GM12878 (cell line): ENCODE results near the gene GTF3C1. TPM values are rescaled to one million over a fixed set of nuclear protein-coding genes. Genes with fewer than 3 reads are reported as not detected.

Experiments
- ATAC-seq: fragments of 200-7000 bp; cut with Tn5 transposase; 3 replicates; pipeline ENCODE4 v1.9.1; 2020; ENCODE audit warnings: mild to moderate bottlenecking, moderate library complexity
- BruUV-seq: library from RNA; stranded (reverse); fragments of 400-500 nt; replicated peaks from 2 replicates; lab custom pipeline; 2021; lab: Mats Ljungman, UMichigan
- CTCF ChIA-PET: fragments of 300-600 bp; sonication (Branson Sonifier 250); formaldehyde crosslinking; extraction: SDS; loops from one replicate; lab custom pipeline; 2021; ENCODE audit warnings: inconsistent platforms; lab: Yijun Ruan, JAX
- POLR2A ChIA-PET: fragments of 350-600 bp; formaldehyde crosslinking; extraction: SDS; loops from one replicate; lab custom pipeline; 2021; ENCODE audit warnings: inconsistent platforms; lab: Charles Lee
- RAD21 ChIA-PET: fragments of 300-600 bp; sonication (Branson Sonifier 250); formaldehyde crosslinking; loops from one replicate; lab custom pipeline; 2023; ENCODE audit warnings: antibody characterized with exemption; ENCODE audit not compliant: unreplicated experiment; lab: Charles Lee
- SMC1A ChIA-PET: fragments of 300-600 bp; sonication (Branson Sonifier 250); formaldehyde crosslinking; loops from one replicate; lab custom pipeline; 2023; ENCODE audit not compliant: unreplicated experiment, uncharacterized antibody; lab: Charles Lee
- DNase-seq: peaks from one replicate; pipeline ENCODE4 v3.0.0-alpha.2; 2011; ENCODE audit warnings: low read depth, low spot score
- FAIRE-seq: peaks from 3 replicates; lab custom pipeline; 2011; peaks lifted over from hg19 to GRCh38; lab: Jason Lieb, UNC
- H2AFZ ChIP-seq: 2 replicates; pipeline ENCODE4 v1.6.0; 2011; ENCODE audit warnings: low read depth, low read length, control low read depth; ENCODE audit not compliant: control insufficient read depth
- H3K27ac ChIP-seq: 2 replicates; pipeline ENCODE4 v1.5.1; 2011; ENCODE audit warnings: control low read depth; ENCODE audit not compliant: control insufficient read depth, insufficient read depth
- H3K27me3 ChIP-seq, 2 experiments: replicated peaks in 1 of 2; 2 replicates each; pipeline versions ENCODE4 v1.6.0 to v1.6.1; 2011; ENCODE audit warnings: low read length in 1 of 2; ENCODE audit not compliant: control insufficient read depth in 2 of 2, insufficient read depth in 2 of 2
- H3K36me3 ChIP-seq, 2 experiments: 2 replicates each; pipeline ENCODE4 v1.5.1; 2011; ENCODE audit warnings: low read length in 1 of 2; ENCODE audit not compliant: control insufficient read depth in 2 of 2, insufficient read depth in 2 of 2
- H3K4me1 ChIP-seq: 2 replicates; pipeline ENCODE4 v1.6.1; 2011; ENCODE audit warnings: mild to moderate bottlenecking, low read length, moderate library complexity, mixed read lengths; ENCODE audit not compliant: control insufficient read depth, insufficient read depth
- H3K4me2 ChIP-seq: 2 replicates; pipeline ENCODE4 v1.6.0; 2011; ENCODE audit warnings: control low read depth; ENCODE audit not compliant: control insufficient read depth, insufficient read depth
- H3K4me3 ChIP-seq: fragments of 200-600 bp; sonication (generic); 2 replicates; pipeline ENCODE4 v1.5.1; 2016
- H3K79me2 ChIP-seq: 2 replicates; pipeline ENCODE4 v1.6.0; 2011; ENCODE audit warnings: low read length; ENCODE audit not compliant: control insufficient read depth, insufficient read depth
- H3K9ac ChIP-seq: 2 replicates; pipeline ENCODE4 v1.8.0; 2011; ENCODE audit warnings: low read length, control low read depth, mixed read lengths; ENCODE audit not compliant: control insufficient read depth, insufficient read depth
- H3K9me3 ChIP-seq: replicated peaks from 3 replicates; pipeline ENCODE4 v1.5.1; 2011; ENCODE audit warnings: mild to moderate bottlenecking, low read length; ENCODE audit not compliant: control insufficient read depth, insufficient read depth
- H4K20me1 ChIP-seq: 2 replicates; pipeline ENCODE4 v1.6.0; 2011; ENCODE audit not compliant: control insufficient read depth, insufficient read depth
- CHD2 ChIP-seq: IDR thresholded peaks from 2 replicates; pipeline ENCODE4 v1.6.1; 2011; ENCODE audit warnings: low read depth, low read length, improper control_type of control experiment, borderline replicate concordance
- IRF4 ChIP-seq: IDR thresholded peaks from 2 replicates; pipeline ENCODE4 v1.6.1; 2011; ENCODE audit warnings: low read depth, low read length
- KAT2A ChIP-seq: conservative IDR thresholded peaks from 2 replicates; pipeline ENCODE4 v1.6.1; 2011; ENCODE audit warnings: low read depth, low read length; ENCODE audit not compliant: control insufficient read depth
- KDM1A ChIP-seq: fragments of 200-600 bp; sonication (generic); IDR thresholded peaks from 2 replicates; pipeline ENCODE4 v1.6.1; 2016; ENCODE audit warnings: borderline replicate concordance
- PAX8 ChIP-seq: fragments of 450-650 bp; IDR thresholded peaks from 2 replicates; pipeline ENCODE4 v1.6.1; 2017; ENCODE audit warnings: mild to moderate bottlenecking, moderate library complexity
- RFX5 ChIP-seq: IDR thresholded peaks from 2 replicates; pipeline ENCODE4 v1.6.1; 2011; ENCODE audit warnings: low read depth, low read length, improper control_type of control experiment
- SMAD1 ChIP-seq: fragments of 450-650 bp; IDR thresholded peaks from 2 replicates; pipeline ENCODE4 v1.6.1; 2018; ENCODE audit warnings: mild to moderate bottlenecking, low read depth; ENCODE audit not compliant: partially characterized antibody
- SMC3 ChIP-seq: IDR thresholded peaks from 2 replicates; pipeline ENCODE4 v1.6.1; 2011; ENCODE audit warnings: low read length, improper control_type of control experiment, borderline replicate concordance
- TCF7 ChIP-seq: IDR thresholded peaks from 2 replicates; pipeline ENCODE4 v1.6.1; 2014; ENCODE audit warnings: antibody characterized with exemption, borderline replicate concordance
- WGBS: methylation state at CpG from one replicate; pipeline ENCODE4 v1.1.6; 2016; ENCODE audit warnings: low lambda C conversion rate; ENCODE audit not compliant: insufficient replicate concordance, insufficient coverage; ENCODE audit errors: missing lambda C conversion rate; 5-methylcytosine and 5-hydroxymethylcytosine counted together
- in situ Hi-C: fragments of 300-500 bp; cut with MboI; formaldehyde crosslinking; loops from 9 replicates; pipeline ENCODE4 v1.14.3; 2018; ENCODE audit warnings: mixed read lengths
- intact Hi-C: fragments of 100-400 bp; cut with micrococcal nuclease; formaldehyde crosslinking; loops from one replicate; pipeline ENCODE4 v1.14.2; 2022; ENCODE audit not compliant: unreplicated experiment
- polyA plus RNA-seq, 11 experiments: library from polyadenylated mRNA; depleted of rRNA in 4 of 11; unstranded in 6 of 11; stranded (reverse) in 5 of 11; fragments of >200 nt; fragmentation: Nextera tagmentation in 4 of 11; fragmentation: Illumina TruSeq in 1 of 11; extraction: Ambion mirVana in 4 of 11; extraction: Trizol in 1 of 11; gene quantifications; 1 replicate in 1 of 11; 2 replicates in 10 of 11; pipeline versions ENCODE4 v1.2.1 to v1.2.3, GENCODE V29; 2011 to 2016; ENCODE audit warnings: inconsistent platforms in 2 of 11, missing spikeins in 2 of 11, low read depth in 1 of 11
- total RNA-seq, 4 experiments: library from RNA; depleted of rRNA in 3 of 4; stranded (reverse); fragments of >200 nt in 3 of 4; fragmentation: Illumina TruSeq in 1 of 4; extraction: Trizol in 1 of 4; gene quantifications; 2 replicates each; pipeline versions ENCODE4 v1.2.1 to v1.2.3, GENCODE V29; 2013 to 2021
- TF ChIP-seq, protein P1 (sequence below): IDR thresholded peaks from 2 replicates; pipeline ENCODE4 v1.6.1; 2012; ENCODE audit warnings: mild to moderate bottlenecking, low read depth, low read length
- TF ChIP-seq, protein P2 (sequence below): IDR thresholded peaks from 2 replicates; pipeline ENCODE4 v1.6.1; 2011; ENCODE audit warnings: borderline replicate concordance, low read depth, mild to moderate bottlenecking, moderate library complexity, low read length; ENCODE audit not compliant: insufficient read depth, poor library complexity, severe bottlenecking
- TF ChIP-seq, protein P3 (sequence below): fragments of 450-650 bp; IDR thresholded peaks from 2 replicates; pipeline ENCODE4 v1.6.1; 2016; ENCODE audit warnings: mild to moderate bottlenecking, moderate library complexity, borderline replicate concordance

GTF3C1 gene
- total and polyA plus RNA-seq, 10 of the 15 experiments (the other 5 are each of a cell fraction or from before 2014, with no cell fraction given) = 0.98 to 60.9 (median 34.3) TPM

DNA sequence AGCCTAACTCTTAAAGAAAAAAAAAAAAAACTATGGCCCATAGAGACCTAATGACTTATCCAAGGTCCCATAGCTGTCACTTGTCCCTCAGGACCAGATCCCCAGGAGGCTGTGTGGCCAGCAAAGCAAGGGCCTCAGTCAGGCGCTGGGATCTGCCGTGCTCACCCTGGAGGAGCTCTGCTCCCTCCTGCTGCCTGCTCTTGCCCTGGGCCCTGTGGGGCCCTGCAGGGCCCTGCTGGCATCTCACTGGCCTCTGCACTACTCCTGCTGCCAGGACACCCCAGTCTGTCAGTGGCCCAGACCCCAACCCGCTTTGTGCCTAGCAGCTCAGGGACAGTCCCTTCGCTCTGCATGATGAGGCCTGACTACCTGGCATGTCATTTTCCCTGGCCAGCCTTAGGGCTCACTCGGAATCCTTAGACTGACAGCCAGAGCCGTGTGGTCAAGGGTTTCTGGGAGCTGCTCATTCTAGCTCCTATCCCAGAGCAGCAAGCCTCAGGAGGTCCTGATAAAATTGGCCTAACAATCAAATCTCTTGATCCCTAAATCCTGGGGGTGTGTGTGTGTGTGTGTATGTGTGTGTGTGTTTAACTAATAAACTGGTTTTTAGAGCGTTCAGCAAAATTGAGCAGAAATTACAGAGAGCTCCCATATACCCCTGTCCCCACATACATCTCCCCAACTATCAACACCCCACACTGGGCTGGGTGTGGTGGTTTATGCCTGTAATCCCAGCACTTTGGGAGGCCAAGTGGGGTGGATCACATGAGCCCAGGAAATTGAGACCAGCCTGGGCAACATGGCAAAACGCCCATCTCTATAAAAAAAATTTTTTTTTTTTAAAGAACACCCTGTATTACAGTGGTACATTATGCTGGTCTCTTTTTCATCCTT is 22.0 kb upstream of the GTF3C1 start:
- POLR2A ChIA-PET = no interaction called here
- H3K9ac ChIP-seq = no peak overlapping the region
- intact Hi-C loops (no loop called here), in situ Hi-C loops (no loop called here)
- RAD21 ChIA-PET = no interaction called here
- DNase-seq (no peak), FAIRE-seq (no peak), ATAC-seq (no peak)
- no peak overlapping the region for H3K27ac ChIP-seq
- TF ChIP-seq RFX5 (no peak), SMC3 (no peak), SMAD1 (no peak), IRF4 (no peak), KAT2A (no peak), TCF7 (no peak), KDM1A (no peak), CHD2 (no peak), PAX8 (no peak)
- TF ChIP-seq, protein P1, sequence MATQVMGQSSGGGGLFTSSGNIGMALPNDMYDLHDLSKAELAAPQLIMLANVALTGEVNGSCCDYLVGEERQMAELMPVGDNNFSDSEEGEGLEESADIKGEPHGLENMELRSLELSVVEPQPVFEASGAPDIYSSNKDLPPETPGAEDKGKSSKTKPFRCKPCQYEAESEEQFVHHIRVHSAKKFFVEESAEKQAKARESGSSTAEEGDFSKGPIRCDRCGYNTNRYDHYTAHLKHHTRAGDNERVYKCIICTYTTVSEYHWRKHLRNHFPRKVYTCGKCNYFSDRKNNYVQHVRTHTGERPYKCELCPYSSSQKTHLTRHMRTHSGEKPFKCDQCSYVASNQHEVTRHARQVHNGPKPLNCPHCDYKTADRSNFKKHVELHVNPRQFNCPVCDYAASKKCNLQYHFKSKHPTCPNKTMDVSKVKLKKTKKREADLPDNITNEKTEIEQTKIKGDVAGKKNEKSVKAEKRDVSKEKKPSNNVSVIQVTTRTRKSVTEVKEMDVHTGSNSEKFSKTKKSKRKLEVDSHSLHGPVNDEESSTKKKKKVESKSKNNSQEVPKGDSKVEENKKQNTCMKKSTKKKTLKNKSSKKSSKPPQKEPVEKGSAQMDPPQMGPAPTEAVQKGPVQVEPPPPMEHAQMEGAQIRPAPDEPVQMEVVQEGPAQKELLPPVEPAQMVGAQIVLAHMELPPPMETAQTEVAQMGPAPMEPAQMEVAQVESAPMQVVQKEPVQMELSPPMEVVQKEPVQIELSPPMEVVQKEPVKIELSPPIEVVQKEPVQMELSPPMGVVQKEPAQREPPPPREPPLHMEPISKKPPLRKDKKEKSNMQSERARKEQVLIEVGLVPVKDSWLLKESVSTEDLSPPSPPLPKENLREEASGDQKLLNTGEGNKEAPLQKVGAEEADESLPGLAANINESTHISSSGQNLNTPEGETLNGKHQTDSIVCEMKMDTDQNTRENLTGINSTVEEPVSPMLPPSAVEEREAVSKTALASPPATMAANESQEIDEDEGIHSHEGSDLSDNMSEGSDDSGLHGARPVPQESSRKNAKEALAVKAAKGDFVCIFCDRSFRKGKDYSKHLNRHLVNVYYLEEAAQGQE = no peak
- TF ChIP-seq, protein P2, sequence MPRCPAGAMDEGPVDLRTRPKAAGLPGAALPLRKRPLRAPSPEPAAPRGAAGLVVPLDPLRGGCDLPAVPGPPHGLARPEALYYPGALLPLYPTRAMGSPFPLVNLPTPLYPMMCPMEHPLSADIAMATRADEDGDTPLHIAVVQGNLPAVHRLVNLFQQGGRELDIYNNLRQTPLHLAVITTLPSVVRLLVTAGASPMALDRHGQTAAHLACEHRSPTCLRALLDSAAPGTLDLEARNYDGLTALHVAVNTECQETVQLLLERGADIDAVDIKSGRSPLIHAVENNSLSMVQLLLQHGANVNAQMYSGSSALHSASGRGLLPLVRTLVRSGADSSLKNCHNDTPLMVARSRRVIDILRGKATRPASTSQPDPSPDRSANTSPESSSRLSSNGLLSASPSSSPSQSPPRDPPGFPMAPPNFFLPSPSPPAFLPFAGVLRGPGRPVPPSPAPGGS = no peak
- TF ChIP-seq, protein P3, sequence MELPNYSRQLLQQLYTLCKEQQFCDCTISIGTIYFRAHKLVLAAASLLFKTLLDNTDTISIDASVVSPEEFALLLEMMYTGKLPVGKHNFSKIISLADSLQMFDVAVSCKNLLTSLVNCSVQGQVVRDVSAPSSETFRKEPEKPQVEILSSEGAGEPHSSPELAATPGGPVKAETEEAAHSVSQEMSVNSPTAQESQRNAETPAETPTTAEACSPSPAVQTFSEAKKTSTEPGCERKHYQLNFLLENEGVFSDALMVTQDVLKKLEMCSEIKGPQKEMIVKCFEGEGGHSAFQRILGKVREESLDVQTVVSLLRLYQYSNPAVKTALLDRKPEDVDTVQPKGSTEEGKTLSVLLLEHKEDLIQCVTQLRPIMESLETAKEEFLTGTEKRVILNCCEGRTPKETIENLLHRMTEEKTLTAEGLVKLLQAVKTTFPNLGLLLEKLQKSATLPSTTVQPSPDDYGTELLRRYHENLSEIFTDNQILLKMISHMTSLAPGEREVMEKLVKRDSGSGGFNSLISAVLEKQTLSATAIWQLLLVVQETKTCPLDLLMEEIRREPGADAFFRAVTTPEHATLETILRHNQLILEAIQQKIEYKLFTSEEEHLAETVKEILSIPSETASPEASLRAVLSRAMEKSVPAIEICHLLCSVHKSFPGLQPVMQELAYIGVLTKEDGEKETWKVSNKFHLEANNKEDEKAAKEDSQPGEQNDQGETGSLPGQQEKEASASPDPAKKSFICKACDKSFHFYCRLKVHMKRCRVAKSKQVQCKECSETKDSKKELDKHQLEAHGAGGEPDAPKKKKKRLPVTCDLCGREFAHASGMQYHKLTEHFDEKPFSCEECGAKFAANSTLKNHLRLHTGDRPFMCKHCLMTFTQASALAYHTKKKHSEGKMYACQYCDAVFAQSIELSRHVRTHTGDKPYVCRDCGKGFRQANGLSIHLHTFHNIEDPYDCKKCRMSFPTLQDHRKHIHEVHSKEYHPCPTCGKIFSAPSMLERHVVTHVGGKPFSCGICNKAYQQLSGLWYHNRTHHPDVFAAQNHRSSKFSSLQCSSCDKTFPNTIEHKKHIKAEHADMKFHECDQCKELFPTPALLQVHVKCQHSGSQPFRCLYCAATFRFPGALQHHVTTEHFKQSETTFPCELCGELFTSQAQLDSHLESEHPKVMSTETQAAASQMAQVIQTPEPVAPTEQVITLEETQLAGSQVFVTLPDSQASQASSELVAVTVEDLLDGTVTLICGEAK = no peak
- WGBS = 90% methylated on average over 8 of the region's 8 CpGs
- no peaks in the 10 kb centered on the region for H3K9me3 ChIP-seq
- BruUV-seq = no TSS peak
- no peaks in the 10 kb centered on the region for H3K79me2 ChIP-seq
- no peaks in the 10 kb centered on the region for H3K4me1 ChIP-seq
- H3K4me3 ChIP-seq = no peak overlapping the region
- H3K4me2 ChIP-seq = no peak overlapping the region
- no peak overlapping the region for H2AFZ ChIP-seq
- no peaks in the 10 kb centered on the region; a peak in 1 of 4 replicates for H3K36me3 ChIP-seq
- H3K27me3 ChIP-seq = no peaks in the 10 kb centered on the region
- H4K20me1 ChIP-seq = no peaks in the 10 kb centered on the region
- CTCF ChIA-PET = no interaction called here
- SMC1A ChIA-PET = no interaction called here
